OCI-LY1 (cell line): ENCODE data around the gene THAP2.

Experiments
- H2AFZ ChIP-seq: fragments of 200-600 bp; sonication (generic), shearing (Covaris generic); 2 replicates; pipeline ENCODE4 v1.6.0; 2014; ENCODE audit warnings: antibody characterized with exemption, mild to moderate bottlenecking, low read length
- H3F3A ChIP-seq: fragments of 200-600 bp; sonication (generic), shearing (Covaris generic); 2 replicates; pipeline ENCODE4 v1.6.0; 2014; ENCODE audit warnings: mild to moderate bottlenecking, antibody characterized with exemption, low read length, moderate library complexity; ENCODE audit not compliant: insufficient read depth
- H3K27ac ChIP-seq: fragments of 200-600 bp; sonication (generic); 2 replicates; pipeline ENCODE4 v1.5.1; 2014; ENCODE audit warnings: low read length, mixed run types, mild to moderate bottlenecking, low read depth; ENCODE audit not compliant: poor library complexity, severe bottlenecking
- H3K27me3 ChIP-seq: fragments of 200-600 bp; sonication (generic); 2 replicates; pipeline ENCODE4 v1.6.0; 2014; ENCODE audit warnings: antibody characterized with exemption, mild to moderate bottlenecking, low read length, moderate library complexity; ENCODE audit not compliant: insufficient read depth
- H3K36me3 ChIP-seq: fragments of 200-600 bp; sonication (generic); 2 replicates; pipeline ENCODE4 v1.6.1; 2014; ENCODE audit warnings: mild to moderate bottlenecking, antibody characterized with exemption, low read length, moderate library complexity, mixed read lengths; ENCODE audit not compliant: insufficient read depth
- H3K4me1 ChIP-seq: fragments of 200-600 bp; sonication (generic); 2 replicates; pipeline ENCODE4 v1.5.1; 2014; ENCODE audit warnings: mild to moderate bottlenecking, low read length, moderate library complexity; ENCODE audit not compliant: insufficient read depth, severe bottlenecking
- H3K4me2 ChIP-seq: fragments of 200-600 bp; sonication (generic), shearing (Covaris generic); 2 replicates; pipeline ENCODE4 v1.6.1; 2014; ENCODE audit warnings: low read length
- H3K4me3 ChIP-seq: fragments of 200-600 bp; sonication (generic); 2 replicates; pipeline ENCODE4 v1.5.1; 2014; ENCODE audit warnings: low read length, low read depth, mild to moderate bottlenecking, mixed read lengths; ENCODE audit not compliant: poor library complexity, severe bottlenecking
- H3K79me2 ChIP-seq: fragments of 200-600 bp; shearing (Covaris generic); 2 replicates; pipeline ENCODE4 v1.6.1; 2016; ENCODE audit warnings: mixed run types, low read length, mixed read lengths; ENCODE audit not compliant: insufficient read depth
- H3K9ac ChIP-seq: fragments of 200-600 bp; sonication (generic), shearing (Covaris generic); 2 replicates; pipeline ENCODE4 v1.6.1; 2014; ENCODE audit warnings: mild to moderate bottlenecking, low read length, mixed read lengths
- H3K9me2 ChIP-seq: fragments of 200-600 bp; sonication (generic), shearing (Covaris generic); 2 replicates; pipeline ENCODE4 v1.6.1; 2014; ENCODE audit warnings: low read depth, mild to moderate bottlenecking, low read length, mixed read lengths
- H3K9me3 ChIP-seq: fragments of 200-600 bp; shearing (Covaris generic); 2 replicates; pipeline ENCODE4 v1.6.1; 2014; ENCODE audit warnings: low read length, mixed read lengths
- H4K20me1 ChIP-seq: fragments of 200-600 bp; sonication (generic), shearing (Covaris generic); 2 replicates; pipeline ENCODE4 v1.6.0; 2016; ENCODE audit warnings: mild to moderate bottlenecking, low read length; ENCODE audit not compliant: insufficient read depth
- EZH2 ChIP-seq: fragments of 200-600 bp; sonication (generic), shearing (Covaris generic); IDR thresholded peaks from 2 replicates; pipeline ENCODE4 v1.8.0; 2017; ENCODE audit warnings: borderline replicate concordance, mixed run types, mild to moderate bottlenecking, antibody characterized with exemption, low read length, moderate library complexity, mixed read lengths
- TF ChIP-seq, protein P1 (sequence below): fragments of 200-600 bp; sonication (generic), shearing (Covaris generic); IDR thresholded peaks from 2 replicates; pipeline ENCODE4 v1.5.1; 2017; ENCODE audit warnings: mild to moderate bottlenecking, antibody characterized with exemption, low read length, moderate library complexity, mixed read lengths

Gene THAP2

DNA sequence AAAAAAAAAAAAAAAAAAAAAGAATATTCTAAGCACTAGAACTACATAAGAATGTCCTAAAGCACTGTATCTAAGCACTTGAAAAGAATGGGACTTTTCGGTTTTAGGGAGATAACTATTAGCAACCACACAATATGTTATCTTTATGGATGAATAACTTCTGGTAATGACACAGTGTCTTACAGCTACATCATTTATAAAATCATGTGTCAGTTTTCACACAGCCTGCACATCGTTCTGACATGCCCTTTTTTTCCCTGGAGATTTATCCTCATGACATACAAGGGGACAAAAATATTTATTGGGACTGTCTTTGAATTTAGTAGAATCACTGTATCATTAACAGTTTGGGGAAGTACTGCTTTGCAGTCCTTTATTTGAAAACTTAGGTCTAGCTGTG lies 39.1 kb downstream of the THAP2 start:
- Histone ChIP-seq H4K20me1 (no peaks in the 10 kb centered on the region), H3K9ac (no peak overlapping the region), H3K27me3 (no peaks in the 10 kb centered on the region), H3K4me1 (no peaks in the 10 kb centered on the region), H3K9me3 (no peaks in the 10 kb centered on the region), H3K27ac (no peak overlapping the region), H3K4me3 (no peak overlapping the region), H3F3A (no peaks in the 10 kb centered on the region), H3K9me2 (no peaks in the 10 kb centered on the region), H3K79me2 (no peaks in the 10 kb centered on the region), H3K4me2 (no peak overlapping the region), H2AFZ (no peak overlapping the region), H3K36me3 (peaks cover 40% of the 10 kb centered on the region)
- TF ChIP-seq, protein P1, sequence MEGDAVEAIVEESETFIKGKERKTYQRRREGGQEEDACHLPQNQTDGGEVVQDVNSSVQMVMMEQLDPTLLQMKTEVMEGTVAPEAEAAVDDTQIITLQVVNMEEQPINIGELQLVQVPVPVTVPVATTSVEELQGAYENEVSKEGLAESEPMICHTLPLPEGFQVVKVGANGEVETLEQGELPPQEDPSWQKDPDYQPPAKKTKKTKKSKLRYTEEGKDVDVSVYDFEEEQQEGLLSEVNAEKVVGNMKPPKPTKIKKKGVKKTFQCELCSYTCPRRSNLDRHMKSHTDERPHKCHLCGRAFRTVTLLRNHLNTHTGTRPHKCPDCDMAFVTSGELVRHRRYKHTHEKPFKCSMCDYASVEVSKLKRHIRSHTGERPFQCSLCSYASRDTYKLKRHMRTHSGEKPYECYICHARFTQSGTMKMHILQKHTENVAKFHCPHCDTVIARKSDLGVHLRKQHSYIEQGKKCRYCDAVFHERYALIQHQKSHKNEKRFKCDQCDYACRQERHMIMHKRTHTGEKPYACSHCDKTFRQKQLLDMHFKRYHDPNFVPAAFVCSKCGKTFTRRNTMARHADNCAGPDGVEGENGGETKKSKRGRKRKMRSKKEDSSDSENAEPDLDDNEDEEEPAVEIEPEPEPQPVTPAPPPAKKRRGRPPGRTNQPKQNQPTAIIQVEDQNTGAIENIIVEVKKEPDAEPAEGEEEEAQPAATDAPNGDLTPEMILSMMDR = no peak
- TF ChIP-seq EZH2 = no peak

DNA sequence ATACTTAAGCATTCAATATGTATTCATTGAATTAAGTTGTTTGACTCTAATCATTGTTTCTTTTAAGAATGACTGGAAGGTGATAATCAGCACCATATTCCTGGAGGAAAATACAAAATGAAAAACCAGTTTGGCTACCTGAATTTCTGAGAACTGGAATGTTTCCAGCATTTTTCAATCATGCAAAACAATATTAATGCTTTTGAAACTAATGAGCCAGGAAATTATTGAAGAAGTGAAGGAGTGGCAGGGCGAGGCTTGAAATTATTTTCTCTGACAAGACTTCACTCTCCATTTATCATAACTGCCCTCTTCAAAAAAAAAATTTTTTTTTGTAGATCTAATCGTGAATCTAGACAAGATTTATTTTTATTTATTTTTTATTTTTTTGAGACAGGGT lies 40.8 kb downstream of the THAP2 start:
- no peaks in the 10 kb centered on the region for H3K79me2 ChIP-seq
- H3F3A ChIP-seq = no peaks in the 10 kb centered on the region
- no peak overlapping the region for H3K9ac ChIP-seq
- H3K4me2 ChIP-seq = no peak overlapping the region
- H3K27ac ChIP-seq = no peak overlapping the region
- H3K9me3 ChIP-seq = no peaks in the 10 kb centered on the region
- no peak overlapping the region for H2AFZ ChIP-seq
- H3K9me2 ChIP-seq = no peaks in the 10 kb centered on the region
- peaks cover 25% of the 10 kb centered on the region for H3K36me3 ChIP-seq
- no peaks in the 10 kb centered on the region for H4K20me1 ChIP-seq
- no peak for TF ChIP-seq EZH2
- TF ChIP-seq, protein P1 = no peak
- H3K27me3 ChIP-seq = no peaks in the 10 kb centered on the region
- no peak overlapping the region for H3K4me3 ChIP-seq
- H3K4me1 ChIP-seq = no peaks in the 10 kb centered on the region

DNA sequence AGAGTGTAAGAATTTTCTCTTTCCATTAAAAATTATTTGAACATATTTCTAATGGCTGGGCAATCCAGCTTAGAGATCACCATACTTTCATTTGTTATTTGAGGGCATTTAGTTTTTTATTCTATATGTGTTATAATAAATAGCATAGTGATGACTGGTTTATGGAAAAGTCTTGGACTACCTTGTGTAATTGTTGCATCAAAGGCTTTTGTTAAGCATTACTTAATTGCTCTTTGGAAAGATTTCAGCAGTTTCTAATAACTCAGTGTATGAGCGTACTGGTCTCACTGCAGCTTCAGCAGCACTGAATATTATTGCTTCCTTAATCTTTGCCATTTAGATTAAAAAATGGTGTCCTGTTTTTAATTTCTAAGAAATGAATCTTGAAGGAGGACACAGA lies 44.6 kb downstream of the THAP2 start:
- Histone ChIP-seq H3K27ac (no peak overlapping the region), H3K36me3 (peaks cover 5% of the 10 kb centered on the region; the same call in 1 of the 2 replicates), H3K9me3 (peaks cover 9% of the 10 kb centered on the region), H3K4me1 (no peaks in the 10 kb centered on the region), H3K4me3 (no peak overlapping the region), H3K79me2 (no peaks in the 10 kb centered on the region), H3F3A (no peaks in the 10 kb centered on the region), H3K27me3 (no peaks in the 10 kb centered on the region), H2AFZ (no peak overlapping the region), H4K20me1 (no peaks in the 10 kb centered on the region), H3K4me2 (no peak overlapping the region), H3K9ac (no peak overlapping the region), H3K9me2 (no peaks in the 10 kb centered on the region)
- TF ChIP-seq, protein P1 = no peak
- no peak for TF ChIP-seq EZH2
